Mesothelial cell of epicardium (in vitro differentiated cells): ENCODE data around the gene TSPOAP1. TPM values are rescaled to one million over a fixed set of nuclear protein-coding genes. Genes with fewer than 3 reads are reported as not detected.

Experiments used
- DNase-seq, 2 experiments: peaks; one replicate each; pipeline ENCODE4 v3.0.0; 2021; ENCODE audit warnings: low spot score in 2 of 2; ENCODE audit not compliant: unreplicated experiment in 2 of 2
- H3K27ac Mint-ChIP-seq: 2 replicates; pipeline ENCODE4 v1.8.0; 2021; ENCODE audit warnings: mixed read lengths
- H3K27me3 Mint-ChIP-seq: 2 replicates; pipeline ENCODE4 v1.8.0; 2021; ENCODE audit warnings: low read depth, mixed read lengths
- H3K36me3 Mint-ChIP-seq: 2 replicates; pipeline ENCODE4 v1.8.0; 2021; ENCODE audit warnings: mixed read lengths
- H3K4me1 Mint-ChIP-seq: 2 replicates; pipeline ENCODE4 v1.8.0; 2021; ENCODE audit warnings: mixed read lengths
- H3K4me3 Mint-ChIP-seq: 2 replicates; pipeline ENCODE4 v1.8.0; 2021; ENCODE audit warnings: mild to moderate bottlenecking, moderate library complexity, mixed read lengths
- H3K9me3 Mint-ChIP-seq: 2 replicates; pipeline ENCODE4 v1.8.0; 2021; ENCODE audit warnings: mixed read lengths
- CTCF ChIP-seq: fragments of 200-600 bp; sonication (generic); IDR thresholded peaks from one replicate; pipeline ENCODE4 v1.5.0; 2021; ENCODE audit warnings: antibody characterized with exemption; ENCODE audit not compliant: unreplicated experiment
- total RNA-seq: library from RNA; stranded (reverse); gene quantifications from 3 replicates; pipeline ENCODE4 v1.2.1, GENCODE V29; 2021

Gene TSPOAP1
- total RNA-seq, 1 donor from 2014 or later: 87.2 TPM

- no peaks in the 10 kb centered on the region for H3K36me3 Mint-ChIP-seq
- TF ChIP-seq CTCF: no peak
- no peak overlapping the region for H3K27ac Mint-ChIP-seq
- no peak for DNase-seq
- H3K27me3 Mint-ChIP-seq: no peaks in the 10 kb centered on the region
- H3K4me1 Mint-ChIP-seq: peaks cover 15% of the 10 kb centered on the region
- H3K4me3 Mint-ChIP-seq: no peak overlapping the region
- no peaks in the 10 kb centered on the region for H3K9me3 Mint-ChIP-seq
Observed at GRCh38 chr17:58329810-58330537, 1.4 kb upstream of the TSPOAP1 start.

- no peak for DNase-seq
- H3K4me3 Mint-ChIP-seq: no peak overlapping the region
- no peaks in the 10 kb centered on the region for H3K36me3 Mint-ChIP-seq
- peaks cover 16% of the 10 kb centered on the region for H3K4me1 Mint-ChIP-seq
- no peak for TF ChIP-seq CTCF
- H3K9me3 Mint-ChIP-seq: no peaks in the 10 kb centered on the region
- no peak overlapping the region for H3K27ac Mint-ChIP-seq
- no peaks in the 10 kb centered on the region for H3K27me3 Mint-ChIP-seq
Observed at GRCh38 chr17:58329035-58329809, 627 bp upstream of the TSPOAP1 start.

- H3K4me3 Mint-ChIP-seq: no peak overlapping the region
- no peak for TF ChIP-seq CTCF
- no peak for DNase-seq
- H3K36me3 Mint-ChIP-seq: no peaks in the 10 kb centered on the region
- peaks cover 25% of the 10 kb centered on the region for H3K4me1 Mint-ChIP-seq
- H3K27ac Mint-ChIP-seq: no peak overlapping the region
- H3K27me3 Mint-ChIP-seq: no peaks in the 10 kb centered on the region
- H3K9me3 Mint-ChIP-seq: no peaks in the 10 kb centered on the region
Observed at GRCh38 chr17:58327363-58328194, 1.0 kb downstream of the TSPOAP1 start.

GRCh38 chr17:58326609-58327362 lies 1.8 kb downstream of the TSPOAP1 start:
- DNase-seq: no peak
- TF ChIP-seq CTCF: no peak
- H3K27me3 Mint-ChIP-seq: no peaks in the 10 kb centered on the region
- H3K27ac Mint-ChIP-seq: no peak overlapping the region
- peaks cover 25% of the 10 kb centered on the region for H3K4me1 Mint-ChIP-seq
- H3K9me3 Mint-ChIP-seq: no peaks in the 10 kb centered on the region
- peak overlapping the region; percentile 74 for H3K4me3 Mint-ChIP-seq
- H3K36me3 Mint-ChIP-seq: peaks cover 2% of the 10 kb centered on the region

GRCh38 chr17:58325976-58326468 lies 2.6 kb downstream of the TSPOAP1 start:
- H3K4me1 Mint-ChIP-seq: peaks cover 25% of the 10 kb centered on the region

More at GRCh38 chr17:58325976-58326468, 2.6 kb downstream of the TSPOAP1 start:
- Mint-ChIP-seq H3K9me3 (no peaks in the 10 kb centered on the region), H3K4me3 (peak overlapping the region; percentile 74), H3K27me3 (no peaks in the 10 kb centered on the region), H3K27ac (no peak overlapping the region), H3K36me3 (peaks cover 2% of the 10 kb centered on the region)
- TF ChIP-seq CTCF: no peak
- DNase-seq: no peak
